K562 (cell line): ENCODE results near the gene WWTR1.

Experiments used
- EZH2 ChIP-seq: IDR thresholded peaks from 2 replicates; pipeline ENCODE4 v1.6.1; 2012; ENCODE audit warnings: low read depth, mild to moderate bottlenecking, inconsistent platforms, low read length, borderline replicate concordance
- GTF2F1 ChIP-seq: IDR thresholded peaks from 2 replicates; pipeline ENCODE4 v1.6.1; 2011; ENCODE audit warnings: low read depth, low read length, improper control_type of control experiment
- POU5F1 ChIP-seq: fragments of 150-350 bp; IDR thresholded peaks from 2 replicates; pipeline ENCODE4 v1.6.1; 2014; ENCODE audit warnings: borderline replicate concordance, low read length, low read depth, mild to moderate bottlenecking; ENCODE audit not compliant: partially characterized antibody

DNA sequence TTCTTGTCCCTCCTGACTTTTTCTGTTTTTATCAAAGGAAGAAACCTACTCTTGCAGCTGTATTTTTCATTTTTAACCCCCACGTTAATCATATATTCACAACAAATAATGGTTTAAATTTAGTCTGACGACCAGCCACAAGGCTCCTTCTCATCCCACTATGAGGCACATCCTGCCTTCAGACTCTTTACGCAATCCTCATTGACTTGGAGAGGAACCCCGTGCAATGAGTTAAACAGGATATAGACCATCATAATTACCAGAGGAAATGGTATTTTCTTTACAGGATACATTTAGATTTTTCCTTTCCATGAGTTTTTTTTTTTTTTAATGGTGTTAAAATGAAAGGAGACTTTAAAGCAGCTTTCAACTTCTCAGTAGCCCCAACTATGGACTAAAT lies 68.5 kb downstream of the WWTR1 start:
- TF ChIP-seq POU5F1 = no peak
- no peak for TF ChIP-seq EZH2
- no peak for TF ChIP-seq GTF2F1
